Activated T-cell treated with anti-CD3 and anti-CD28 coated beads for 4 hours (primary cell): ENCODE results near the gene PITRM1.

Experiments used
- DNase-seq: peaks from one replicate; pipeline ENCODE4 v3.0.0-alpha.2; 2020

Gene PITRM1

DNA sequence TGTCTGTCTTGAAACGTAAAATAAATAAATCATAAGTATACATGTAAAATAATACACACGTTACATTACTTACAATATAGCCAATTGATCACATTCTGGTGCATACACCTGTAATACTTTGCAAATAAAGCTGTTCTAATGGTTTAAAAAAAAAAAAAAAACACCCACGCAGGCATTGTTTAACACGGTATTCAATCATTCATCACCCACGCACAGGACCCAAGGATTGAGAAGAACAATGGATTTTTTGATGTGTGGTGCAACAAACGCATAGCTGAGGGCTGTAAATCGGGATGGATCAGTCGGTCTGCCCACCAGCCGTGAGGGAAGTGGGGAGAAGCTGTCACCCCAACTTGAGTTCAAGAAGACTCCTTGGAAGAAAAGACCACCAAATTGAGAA lies 8.7 kb downstream of the PITRM1 start:
- no peak for DNase-seq

DNA sequence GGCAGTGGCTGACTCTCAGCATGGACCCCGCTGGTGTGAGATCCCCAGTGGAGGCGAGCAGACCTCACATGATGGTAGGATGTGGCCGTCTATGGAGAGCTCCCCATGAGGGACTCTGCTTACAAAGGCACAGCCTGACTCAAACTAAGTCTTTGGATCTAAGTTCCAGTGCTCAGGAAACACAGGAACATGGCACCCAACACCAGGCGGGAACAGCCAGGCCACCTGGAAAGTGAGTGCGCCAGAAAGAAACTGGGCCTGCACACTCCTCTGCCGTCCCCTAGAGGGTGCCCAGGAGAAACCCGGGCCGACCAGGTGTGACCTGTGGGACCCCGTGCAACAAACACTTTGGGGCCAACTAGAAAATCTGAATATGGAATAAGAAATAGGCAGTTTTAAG lies 10.0 kb downstream of the PITRM1 start:
- DNase-seq: no peak

DNA sequence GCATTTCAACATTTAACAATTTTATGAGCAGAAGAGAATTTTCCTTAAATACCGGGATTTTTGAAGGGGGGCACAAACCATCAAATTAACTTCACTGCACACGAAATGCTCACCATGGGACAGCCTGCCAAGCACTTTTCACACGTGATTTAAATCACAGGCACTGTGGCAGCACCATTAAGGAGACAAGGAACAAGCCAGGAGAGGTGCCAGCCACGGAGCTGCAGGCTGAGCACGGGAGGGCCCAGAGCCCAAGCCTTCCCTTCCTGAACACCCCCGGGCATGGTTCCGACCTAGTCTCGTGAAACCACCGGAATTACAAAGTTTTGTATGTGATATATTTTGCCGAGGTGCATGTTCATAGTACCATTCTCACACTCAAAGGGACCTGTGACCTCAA lies 13.4 kb downstream of the PITRM1 start:
- DNase-seq: no peak

DNA sequence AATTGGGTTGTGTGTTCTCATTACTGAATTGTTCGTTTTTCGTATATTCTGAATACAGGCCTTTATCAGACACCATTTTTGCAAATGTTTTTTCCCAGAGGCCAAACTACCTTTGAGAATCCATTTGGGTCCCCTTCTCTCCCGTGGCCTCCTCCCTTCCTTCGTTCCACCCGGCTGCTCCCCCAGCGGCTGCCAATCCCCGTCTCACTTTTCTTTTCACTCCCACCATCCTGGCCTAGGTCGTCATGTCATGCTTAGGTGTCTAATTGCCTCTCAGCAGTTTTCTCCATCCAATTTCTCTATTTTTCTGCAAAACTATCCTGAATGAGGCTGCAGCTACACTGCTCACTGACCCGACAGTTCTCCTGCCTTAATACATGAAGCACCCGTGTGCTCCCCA lies 17.9 kb downstream of the PITRM1 start:
- no peak for DNase-seq

DNA sequence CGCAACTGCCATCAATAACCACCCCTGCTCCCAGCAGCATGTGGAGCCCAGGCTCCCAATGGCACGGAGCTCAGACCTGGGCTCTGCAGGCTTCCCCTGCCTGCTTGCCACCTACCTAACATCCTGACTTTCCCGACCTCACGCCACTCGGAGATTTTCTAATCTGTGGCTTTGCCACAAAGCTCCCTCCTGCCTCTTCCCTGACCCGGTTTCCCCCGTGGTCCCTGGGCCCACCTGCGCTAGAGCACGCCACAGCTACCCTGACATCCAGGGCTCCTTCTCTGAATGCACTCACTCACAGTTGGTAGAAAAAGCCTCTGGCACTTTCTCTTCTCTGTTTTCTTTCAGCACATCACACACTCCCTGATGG lies 20.0 kb downstream of the PITRM1 start:
- DNase-seq: no peak

DNA sequence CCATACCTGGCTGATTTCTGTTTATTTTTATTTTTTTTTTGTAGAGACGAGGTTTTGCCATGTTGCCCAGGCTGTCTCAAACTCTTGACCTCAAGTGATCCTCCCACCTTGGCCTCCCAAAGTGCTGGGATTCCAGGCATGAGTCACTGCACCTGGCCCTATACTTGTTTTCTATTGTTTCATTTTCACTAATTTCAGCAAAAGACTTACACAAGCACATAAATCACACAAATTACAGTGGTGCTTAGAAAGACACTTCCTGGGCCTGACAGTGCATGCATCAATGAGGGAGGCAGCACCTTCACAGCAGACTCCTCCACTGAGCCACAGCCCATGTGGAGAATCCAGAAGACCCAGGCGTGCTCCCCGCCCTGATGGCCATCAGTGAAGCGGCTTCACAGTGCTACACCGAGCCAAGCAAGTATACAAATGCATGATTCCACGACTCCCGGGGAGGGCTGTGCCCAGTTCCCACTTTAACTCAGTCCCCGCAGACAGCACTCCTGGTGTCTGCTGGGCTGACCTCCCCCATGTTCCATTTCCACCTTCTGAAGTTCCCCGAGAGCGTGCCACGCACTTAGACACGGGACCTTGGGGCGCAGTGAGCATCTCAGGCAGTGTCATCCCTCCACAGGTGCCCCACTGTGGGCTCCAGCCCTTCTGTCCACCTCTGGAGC lies 20.6 kb downstream of the PITRM1 start:
- no peak for DNase-seq

DNA sequence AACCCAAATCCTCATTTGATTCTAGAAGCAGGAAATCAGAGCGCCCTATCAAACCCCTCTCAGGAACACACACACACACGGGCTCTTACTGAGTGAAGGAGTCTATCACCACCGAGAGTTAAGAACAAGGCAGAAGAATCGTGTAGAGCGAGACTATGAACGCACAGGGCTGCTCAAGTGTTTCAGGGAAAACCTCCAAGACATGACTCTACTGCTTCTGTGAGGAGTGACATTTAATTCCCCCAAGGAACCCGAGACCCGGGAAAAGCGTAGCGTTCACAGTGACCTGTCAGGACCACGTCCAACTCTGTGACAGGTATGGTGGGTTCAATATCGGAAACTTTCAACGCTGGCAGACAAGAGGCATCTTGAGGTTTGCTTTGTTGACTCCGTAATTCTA lies 21.6 kb downstream of the PITRM1 start:
- DNase-seq: no peak

DNA sequence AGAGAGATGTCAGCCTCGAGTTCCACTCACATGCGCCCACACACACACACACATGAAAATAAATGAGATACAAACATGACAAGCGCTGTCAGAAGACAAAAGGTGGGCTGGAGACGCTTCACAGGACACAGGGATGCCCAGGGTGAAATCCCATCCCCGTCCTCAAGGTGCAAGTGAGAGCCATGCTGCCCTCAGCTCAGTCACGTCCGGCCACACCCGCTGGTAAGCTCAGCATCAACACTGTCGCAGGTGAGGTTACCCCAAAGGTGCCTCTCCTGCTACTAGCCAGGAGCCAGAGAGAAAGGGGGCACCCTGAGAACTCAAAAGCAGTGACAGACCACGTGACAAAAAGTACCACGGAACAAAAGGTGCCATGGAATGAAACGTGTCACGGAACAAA lies 22.2 kb downstream of the PITRM1 start:
- no peak for DNase-seq

DNA sequence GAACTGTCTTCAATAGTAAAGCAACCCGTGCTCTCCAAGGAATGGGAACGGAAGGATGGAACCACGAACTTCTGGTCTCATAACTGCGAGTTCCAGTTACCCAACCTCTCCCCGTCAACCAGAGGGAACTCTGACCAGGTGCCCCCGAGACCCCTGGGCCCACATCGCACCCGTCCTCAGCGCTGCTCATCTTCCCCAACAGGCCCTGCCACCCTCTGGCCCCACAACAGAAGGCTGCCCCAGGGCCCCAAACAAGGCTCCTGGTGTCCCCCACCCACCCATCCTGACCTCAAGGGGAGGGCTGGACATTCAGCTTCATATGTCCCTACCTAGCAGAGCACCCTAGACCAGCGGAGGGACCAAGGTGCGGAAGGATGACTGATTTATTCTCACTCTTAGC lies 22.7 kb downstream of the PITRM1 start:
- DNase-seq: no peak

DNA sequence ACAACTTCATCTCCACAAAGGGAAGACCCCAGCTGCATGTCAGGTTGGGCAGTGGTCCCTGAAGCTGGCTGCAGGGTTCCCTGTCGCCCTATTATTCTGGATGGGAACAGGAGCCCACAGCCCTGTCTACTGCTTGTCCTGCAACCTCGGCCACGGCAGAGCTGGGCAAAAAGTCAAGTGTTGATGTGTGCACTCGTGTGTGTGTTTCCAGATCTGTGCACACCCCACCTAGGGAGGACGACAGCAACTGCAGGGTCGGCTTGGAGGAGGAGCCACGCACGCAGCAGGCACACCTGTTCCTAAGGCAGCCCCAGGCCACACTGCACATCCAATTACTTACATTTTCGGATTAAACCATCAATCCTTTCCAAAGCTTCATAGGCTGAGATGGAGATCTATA lies 23.6 kb downstream of the PITRM1 start:
- no peak for DNase-seq

DNA sequence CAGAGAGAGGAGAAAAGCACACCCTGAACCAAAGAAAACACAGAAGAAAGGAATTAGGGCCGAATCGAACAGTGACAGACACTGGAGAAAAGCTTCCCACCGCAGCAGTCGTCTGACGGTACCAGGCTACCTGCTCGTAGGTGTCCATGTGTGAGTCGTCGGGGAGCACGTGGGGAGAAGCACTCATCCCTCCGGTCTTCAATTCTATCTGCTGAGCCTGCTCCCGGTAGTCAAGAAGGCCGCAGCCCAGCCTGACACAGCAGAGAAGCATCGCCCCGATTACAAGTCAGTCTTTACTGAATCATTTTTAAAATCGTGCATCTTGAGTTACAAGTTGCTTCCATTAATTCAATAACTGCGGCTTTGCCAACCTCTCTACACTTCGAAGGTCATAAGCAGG lies 24.5 kb downstream of the PITRM1 start:
- DNase-seq: no peak

DNA sequence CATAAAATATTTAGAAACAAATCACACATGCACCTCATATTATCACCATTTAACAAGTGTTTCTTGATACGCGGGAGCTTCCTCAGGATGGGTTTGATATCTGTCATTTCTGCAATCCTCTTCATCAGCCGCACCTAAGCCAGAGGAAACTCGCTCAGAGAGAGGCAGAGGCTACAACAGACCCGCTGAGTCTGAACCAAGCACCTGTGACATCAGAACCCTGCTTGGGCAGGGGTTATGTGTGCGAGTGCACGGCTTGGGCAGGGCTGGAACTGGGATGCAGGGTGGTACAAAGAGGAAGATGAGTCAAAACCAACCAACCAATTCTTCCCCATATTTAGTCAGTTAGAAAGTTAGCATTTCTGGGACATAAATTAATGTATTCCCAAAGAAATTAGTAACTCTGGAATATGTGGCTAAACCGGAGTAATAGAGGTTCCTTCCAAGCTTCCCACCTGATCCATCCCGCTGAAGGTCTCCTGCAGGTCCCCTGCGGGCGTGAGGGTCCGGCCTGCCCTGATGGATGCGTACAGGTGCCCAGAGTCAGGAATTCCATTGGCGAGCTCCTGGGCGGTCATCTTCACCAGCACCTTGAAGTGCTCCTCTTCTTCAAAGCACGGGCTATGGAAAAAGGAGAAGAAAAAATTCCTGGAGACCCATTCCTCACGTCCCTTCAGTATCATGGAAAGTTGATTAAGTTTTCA lies 25.3 kb downstream of the PITRM1 start:
- no peak for DNase-seq

DNA sequence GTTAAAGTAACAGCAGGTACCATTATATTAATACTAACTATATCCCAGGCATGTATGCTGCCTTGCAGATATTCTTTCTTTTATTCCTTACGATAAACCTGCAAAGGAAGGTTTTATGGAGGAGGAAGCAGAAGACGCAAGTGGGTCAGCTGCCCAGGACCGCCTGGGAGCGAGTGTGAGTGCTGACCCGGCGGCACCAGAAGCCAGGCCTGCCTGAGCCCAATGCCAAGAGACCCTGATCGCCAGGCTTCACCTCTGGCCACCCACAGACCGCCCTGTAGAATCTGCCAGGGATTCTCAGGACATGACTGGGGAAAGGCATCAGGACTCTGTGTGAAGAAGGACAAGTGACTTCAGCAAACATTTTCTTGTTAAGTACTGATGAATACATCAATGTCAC lies 26.3 kb downstream of the PITRM1 start:
- DNase-seq: no peak

DNA sequence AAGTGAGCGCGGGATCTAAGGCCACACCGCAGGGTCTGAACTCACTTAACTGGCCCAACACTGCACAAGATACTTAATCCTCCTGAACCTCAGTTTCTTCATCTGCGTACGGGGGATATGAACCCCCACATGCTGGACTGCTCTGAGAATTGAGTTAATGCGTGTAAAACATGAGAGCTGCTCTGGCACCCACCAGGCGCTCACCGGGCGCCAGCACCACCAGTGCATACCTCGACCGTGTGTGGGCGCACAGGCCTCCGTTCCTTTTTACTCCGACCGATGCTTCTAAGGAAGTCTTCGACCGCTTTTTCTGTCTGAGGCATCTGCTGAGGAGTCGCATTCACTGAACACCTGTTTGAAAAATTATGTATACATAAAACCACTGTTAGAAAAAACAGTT lies 27.2 kb downstream of the PITRM1 start:
- DNase-seq: no peak

DNA sequence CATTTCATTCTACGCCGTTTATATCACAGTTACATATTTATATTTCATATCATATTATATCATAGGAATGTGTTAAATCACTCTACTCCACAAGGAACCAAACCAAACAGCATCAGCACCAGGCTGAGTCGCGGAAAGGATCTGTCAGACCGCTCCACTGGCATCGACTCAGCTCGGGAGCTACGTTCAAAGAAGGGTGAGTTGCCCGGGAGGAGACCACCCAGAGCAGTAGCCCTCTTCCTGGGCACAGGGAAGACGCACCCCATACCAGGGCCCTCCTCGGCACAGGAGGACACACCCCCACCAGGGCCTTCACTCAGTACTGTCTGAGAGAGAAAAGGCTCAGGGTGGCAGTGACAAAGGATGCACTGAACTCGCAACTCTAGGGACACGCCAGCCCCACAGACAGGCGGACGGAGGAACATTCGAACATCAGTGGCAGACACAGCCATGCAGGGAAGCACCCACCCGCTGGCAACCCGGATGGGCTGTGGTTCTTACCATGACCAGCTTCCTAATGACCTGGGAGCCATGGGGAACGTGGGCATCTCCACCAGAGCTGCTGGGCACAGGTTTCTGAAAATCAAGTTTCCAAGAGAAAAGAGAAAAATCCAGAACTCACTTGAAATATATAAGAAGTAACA lies 28.7 kb downstream of the PITRM1 start:
- DNase-seq: no peak

DNA sequence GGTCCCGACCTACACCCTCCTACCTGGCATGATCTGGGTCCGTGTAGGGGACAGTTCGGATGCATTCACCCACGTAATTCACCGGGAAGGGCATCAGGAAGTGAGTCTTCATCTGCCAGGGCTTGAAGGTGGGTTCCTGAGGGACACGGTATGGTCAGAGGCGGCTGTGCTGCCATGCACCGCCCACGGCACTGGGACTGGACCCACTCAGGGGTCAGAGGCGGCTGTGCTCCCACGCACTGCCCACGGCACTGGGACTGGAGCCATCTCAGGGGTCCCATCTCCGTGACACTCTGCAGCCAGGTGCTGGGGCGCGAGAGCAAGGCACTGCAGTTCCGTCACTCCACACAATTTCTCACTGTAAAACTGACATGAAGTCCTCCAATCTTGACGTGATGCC lies 29.2 kb downstream of the PITRM1 start:
- DNase-seq: no peak

DNA sequence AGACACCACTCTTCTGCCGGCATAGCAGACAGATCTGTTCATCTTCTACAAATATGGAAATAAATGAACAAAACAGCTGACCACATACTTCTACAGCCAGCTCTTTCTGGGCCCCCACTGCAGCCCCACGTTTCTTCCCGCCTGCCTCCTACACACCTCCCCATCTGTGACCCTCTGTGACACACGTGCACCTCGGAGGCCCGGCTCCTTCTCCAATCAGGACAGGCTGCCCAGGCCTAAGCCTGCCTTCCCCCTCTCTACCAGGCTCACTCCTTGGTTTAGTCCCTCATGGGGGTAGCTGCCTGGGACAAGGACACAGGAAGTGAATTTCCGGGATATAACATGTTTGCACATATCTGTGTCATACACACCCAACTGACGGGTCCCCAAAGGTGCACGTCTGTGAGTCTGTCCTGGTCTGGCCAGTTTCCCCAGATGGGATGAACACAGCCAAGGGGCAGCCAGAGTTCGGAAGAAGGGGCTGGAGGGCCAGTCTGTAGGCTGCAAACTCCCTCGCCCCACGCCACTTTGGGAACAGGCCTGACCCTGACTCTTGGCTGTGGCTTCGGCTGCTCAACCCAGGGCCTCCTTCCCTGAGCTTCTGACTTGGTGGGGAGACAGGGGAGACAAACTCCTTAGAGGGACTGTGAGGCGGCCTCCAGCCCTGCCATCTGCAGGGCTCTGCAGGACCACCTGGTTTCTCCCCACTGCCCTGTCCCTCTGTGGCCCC lies 30.3 kb downstream of the PITRM1 start:
- no peak for DNase-seq

DNA sequence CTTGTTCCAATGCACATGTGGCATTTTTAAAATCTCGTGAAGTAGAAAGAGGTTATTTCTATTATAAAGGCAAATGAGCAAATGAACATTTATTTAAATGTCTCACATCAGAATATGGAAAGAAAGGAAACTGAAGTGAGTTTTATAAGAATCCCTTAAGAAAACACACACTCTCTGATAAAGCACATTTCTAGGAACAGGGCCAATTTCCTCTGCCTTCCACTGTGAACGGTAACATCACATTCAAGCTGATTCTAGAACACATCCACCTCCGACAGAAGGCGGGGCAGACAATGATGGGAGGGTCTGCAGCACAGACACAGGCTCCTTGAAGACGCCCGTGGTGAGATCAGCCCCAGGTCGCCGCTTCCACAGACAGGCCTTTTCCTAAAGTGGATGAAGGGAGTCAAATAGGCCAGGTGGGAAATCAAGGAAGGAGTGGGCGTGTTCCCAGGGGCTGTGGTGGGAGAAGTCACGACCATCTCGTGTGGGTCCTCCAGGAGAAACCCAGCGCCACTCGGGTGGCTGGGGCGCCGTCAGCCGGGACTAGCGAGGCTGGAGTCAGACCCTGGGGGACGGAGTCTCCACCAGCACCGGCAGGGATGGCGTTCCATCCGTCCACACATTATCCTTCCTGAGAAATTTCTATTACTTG lies 31.1 kb downstream of the PITRM1 start:
- DNase-seq: no peak

DNA sequence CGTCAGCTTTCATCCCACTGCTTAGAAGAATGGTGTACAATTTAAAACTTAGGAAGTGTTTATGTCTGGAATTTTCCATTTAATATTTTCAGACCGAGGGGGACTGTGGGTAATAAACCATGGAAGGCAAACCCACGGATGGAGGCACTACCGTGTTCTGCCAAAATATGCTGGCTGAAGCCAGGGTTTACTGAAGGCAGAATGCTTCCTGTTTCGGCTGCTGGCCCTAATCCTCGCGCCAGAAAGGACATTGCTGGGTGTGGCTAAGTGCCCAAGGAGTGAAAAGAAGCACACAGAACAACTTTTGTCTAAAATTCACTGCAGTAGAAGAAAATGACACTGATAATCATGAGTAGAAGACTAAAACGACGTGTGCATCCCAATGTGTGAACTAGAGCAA lies 32.3 kb downstream of the PITRM1 start:
- DNase-seq: no peak

DNA sequence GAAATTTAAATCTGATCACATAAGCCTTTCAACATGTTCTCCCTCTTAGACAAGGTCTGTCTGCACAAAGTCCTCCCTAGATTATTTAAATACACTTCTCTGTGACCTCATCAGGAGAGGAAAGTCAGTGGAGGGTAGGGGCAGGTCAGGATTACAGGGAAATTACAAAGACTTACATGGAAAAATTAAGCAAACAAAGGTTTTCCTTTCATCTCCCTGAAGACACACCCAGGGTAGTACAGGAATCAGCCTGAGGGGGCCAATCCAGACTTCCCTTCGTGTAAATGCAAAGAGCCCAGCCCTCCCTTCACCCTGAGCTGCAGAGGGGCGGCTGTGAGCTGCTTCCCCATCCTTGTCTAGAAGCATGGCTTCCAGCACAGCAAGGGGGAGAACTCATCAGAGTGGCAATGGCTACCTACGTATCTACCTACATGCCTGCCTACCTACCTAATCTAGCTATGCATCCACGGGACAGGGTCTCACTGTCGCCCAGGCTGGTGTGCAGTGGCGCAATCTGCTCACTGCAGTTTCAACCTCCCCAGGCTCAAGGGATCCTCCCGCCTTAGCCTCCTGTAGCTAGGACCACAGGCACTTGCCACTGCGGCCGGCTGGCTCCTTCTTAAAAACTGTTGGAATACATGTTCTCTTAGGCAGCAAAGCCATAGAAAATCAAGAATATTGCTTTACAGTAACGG lies 33.2 kb downstream of the PITRM1 start:
- DNase-seq: no peak

DNA sequence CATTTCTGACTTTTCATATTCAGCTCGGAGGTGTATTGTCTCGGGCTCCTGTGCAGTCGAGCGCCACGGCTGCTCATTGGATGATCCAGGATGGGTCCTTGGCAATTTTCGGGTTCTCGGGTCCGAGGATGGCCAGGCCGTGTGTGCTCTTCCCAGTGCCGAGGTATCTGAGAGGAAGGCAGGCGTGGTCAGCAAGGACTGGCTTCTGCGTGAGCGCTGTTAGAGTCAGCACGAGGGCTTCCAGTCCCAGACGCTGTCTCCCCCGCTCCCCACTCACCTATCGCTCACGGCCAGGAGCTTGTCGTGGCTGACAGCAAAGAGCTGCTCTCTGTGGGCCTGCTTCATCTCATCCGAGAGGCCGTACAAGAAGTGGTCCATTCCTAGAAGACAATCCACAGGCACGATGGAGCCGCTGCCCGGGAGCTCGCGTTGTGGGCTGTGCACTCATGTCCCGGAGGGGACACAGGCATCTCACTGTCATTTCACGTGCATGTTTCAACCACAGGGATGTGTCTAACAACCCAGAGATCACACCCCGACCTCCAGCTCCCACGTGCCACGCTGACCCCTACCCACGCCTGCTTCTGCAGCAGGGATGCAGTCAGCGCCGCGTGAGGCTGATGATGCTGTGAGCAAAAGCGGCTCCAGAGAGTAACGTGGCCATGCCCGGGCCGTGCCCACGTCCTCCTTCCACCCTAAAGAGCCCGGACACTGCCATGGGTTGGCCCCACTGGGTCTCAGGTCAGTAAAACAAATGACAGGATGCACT lies 34.4 kb downstream of the PITRM1 start:
- no peak for DNase-seq
